BLaER1 treated with 17β-estradiol and CSF1 and Interleukin-3, amounts not matched to agents 10 nM and 100 nM (cell line): ENCODE data around the gene ADAMTS18.
A peak's percentile ranks its signal among the peaks of the same experiment; 100 is the strongest.
"Not testable (repeated sequence)": the region's sequence is repeated elsewhere in the genome, so short reads cannot be mapped to it uniquely, and the experiment has no call there.

Experiments used
- H3K27ac ChIP-seq, 11 experiments: shearing (Covaris generic); formaldehyde crosslinking; 2 replicates each; pipeline ENCODE4 v1.8.1; 2022
- H3K27me3 ChIP-seq, 11 experiments: shearing (Covaris generic); formaldehyde crosslinking; 2 replicates each; pipeline ENCODE4 v1.8.1; 2022
- H3K36me3 ChIP-seq, 11 experiments: shearing (Covaris generic); formaldehyde crosslinking; 2 replicates each; pipeline ENCODE4 v1.8.1; 2022
- H3K4me1 ChIP-seq, 10 experiments: shearing (Covaris generic); formaldehyde crosslinking; 2 replicates each; pipeline ENCODE4 v1.8.1; 2022
- H3K4me2 ChIP-seq, 11 experiments: shearing (Covaris generic); formaldehyde crosslinking; 2 replicates each; pipeline ENCODE4 v1.8.1; 2022
- H3K4me3 ChIP-seq, 10 experiments: shearing (Covaris generic); formaldehyde crosslinking; 2 replicates each; pipeline ENCODE4 v1.8.1; 2022
- H3K9ac ChIP-seq, 11 experiments: shearing (Covaris generic); formaldehyde crosslinking; 2 replicates each; pipeline ENCODE4 v1.8.1; 2022
- H3K9me3 ChIP-seq, 11 experiments: shearing (Covaris generic); formaldehyde crosslinking; replicated peaks in 1 of 11; 2 replicates each; pipeline ENCODE4 v1.8.1; 2022
- H4K20me1 ChIP-seq, 11 experiments: shearing (Covaris generic); formaldehyde crosslinking; 2 replicates each; pipeline ENCODE4 v1.8.1; 2022
- Cebpa-rat ChIP-seq, 11 experiments: shearing (Covaris generic); IDR thresholded peaks; 2 replicates each; pipeline ENCODE4 v1.8.1; 2022

Gene ADAMTS18

GRCh38 chr16:77277571-77277970, 157.3 kb downstream of the ADAMTS18 start:
- H3K4me3 ChIP-seq, result no peak overlapping the region; a peak in 1 of 20 replicates
- H4K20me1 ChIP-seq, result peaks cover 0 to 6% (median 0%) of the 10 kb centered on the region in 11 experiments; a peak in 1 of 22 replicates
- TF ChIP-seq Cebpa-rat (IDR thresholded peaks at IDR 0.05), result no peak
- H3K36me3 ChIP-seq, result no peaks in the 10 kb centered on the region
- peak overlapping the region; percentile 52 to 78 (median 72) for H3K4me2 ChIP-seq
- H3K4me1 ChIP-seq, result peaks cover 13 to 33% (median 25%) of the 10 kb centered on the region in 10 experiments
- H3K9me3 ChIP-seq, result no peaks in the 10 kb centered on the region
- H3K27me3 ChIP-seq, result peaks cover 0 to 3% (median 0%) of the 10 kb centered on the region in 11 experiments; a peak in 1 of 22 replicates
- peak overlapping the region in 5 of 11 experiments; percentile 21 to 54 (median 42); a peak in 8 of 22 replicates for H3K27ac ChIP-seq
- H3K9ac ChIP-seq, result peak overlapping the region in 3 of 11 experiments; percentile 9 to 34 (median 23); a peak in 1 of 22 replicates

- peak overlapping the region in 5 of 11 experiments; percentile 21 to 54 (median 42); a peak in 8 of 22 replicates for H3K27ac ChIP-seq
- peaks cover 0 to 3% (median 0%) of the 10 kb centered on the region in 11 experiments; a peak in 1 of 22 replicates for H3K27me3 ChIP-seq
- TF ChIP-seq Cebpa-rat (IDR thresholded peaks at IDR 0.05), result no peak
Measured at GRCh38 chr16:77277141-77277540, 157.7 kb downstream of the ADAMTS18 start.

GRCh38 chr16:77276661-77277060, 158.2 kb downstream of the ADAMTS18 start:
- Histone ChIP-seq H3K27ac (peak overlapping the region in 2 of 11 experiments; percentile 33 to 54; a peak in 1 of 22 replicates), H3K9me3 (no peaks in the 10 kb centered on the region), H3K4me2 (peak overlapping the region in 10 of 11 experiments; percentile 63 to 78 (median 72); a peak in 21 of 22 replicates), H3K4me3 (no peak overlapping the region), H3K27me3 (peaks cover 0 to 3% (median 0%) of the 10 kb centered on the region in 11 experiments; a peak in 1 of 22 replicates), H3K4me1 (peaks cover 13 to 34% (median 25%) of the 10 kb centered on the region in 10 experiments), H4K20me1 (peaks cover 0 to 6% (median 0%) of the 10 kb centered on the region in 11 experiments; a peak in 1 of 22 replicates), H3K9ac (no peak overlapping the region), H3K36me3 (no peaks in the 10 kb centered on the region)
- no peak for TF ChIP-seq Cebpa-rat (IDR thresholded peaks at IDR 0.05)

More at GRCh38 chr16:77277141-77277540, 157.7 kb downstream of the ADAMTS18 start:
- peak overlapping the region in 3 of 11 experiments; percentile 9 to 34 (median 23); a peak in 1 of 22 replicates for H3K9ac ChIP-seq
- peaks cover 0 to 6% (median 0%) of the 10 kb centered on the region in 11 experiments; a peak in 1 of 22 replicates for H4K20me1 ChIP-seq
- no peaks in the 10 kb centered on the region for H3K36me3 ChIP-seq
- peak overlapping the region; percentile 52 to 78 (median 72); a peak in 21 of 22 replicates for H3K4me2 ChIP-seq
- H3K4me1 ChIP-seq, result peaks cover 13 to 33% (median 25%) of the 10 kb centered on the region in 10 experiments
- no peak overlapping the region; a peak in 1 of 20 replicates for H3K4me3 ChIP-seq
- no peaks in the 10 kb centered on the region for H3K9me3 ChIP-seq

GRCh38 chr16:77275303-77275702, 159.5 kb downstream of the ADAMTS18 start:
- H3K27me3 ChIP-seq, H3K27ac ChIP-seq, H4K20me1 ChIP-seq, H3K4me3 ChIP-seq, H3K4me2 ChIP-seq, H3K36me3 ChIP-seq, H3K9ac ChIP-seq, H3K9me3 ChIP-seq: not testable (repeated sequence)
- H3K4me1 ChIP-seq, result peaks cover 13 to 34% (median 25%) of the 10 kb centered on the region in 10 experiments

GRCh38 chr16:77273815-77274214, 161.0 kb downstream of the ADAMTS18 start:
- H3K4me1 ChIP-seq, result peaks cover 13 to 34% (median 25%) of the 10 kb centered on the region in 10 experiments
- H3K9me3 ChIP-seq, result peaks cover 10 to 21% (median 17%) of the 10 kb centered on the region in 11 experiments; a peak in 18 of 22 replicates
- peaks cover 0 to 3% (median 0%) of the 10 kb centered on the region in 11 experiments; a peak in 1 of 22 replicates for H3K27me3 ChIP-seq
- H3K27ac ChIP-seq, result peak overlapping the region in 2 of 11 experiments; percentile 15 to 60; a peak in 3 of 22 replicates
- H3K36me3 ChIP-seq, result no peaks in the 10 kb centered on the region
- no peak overlapping the region for H3K4me3 ChIP-seq
- peaks cover 0 to 6% (median 0%) of the 10 kb centered on the region in 11 experiments; a peak in 1 of 22 replicates for H4K20me1 ChIP-seq
- H3K9ac ChIP-seq, result no peak overlapping the region; a peak in 1 of 22 replicates
- TF ChIP-seq Cebpa-rat (IDR thresholded peaks at IDR 0.05), result 0 out of 22 replicates have a peak, but pooled peaks of 1 of the 11 experiments have one; percentile 48
- H3K4me2 ChIP-seq, result peak overlapping the region in 8 of 11 experiments; percentile 7 to 50 (median 36); a peak in 11 of 22 replicates

GRCh38 chr16:77271532-77272426, 163.1 kb downstream of the ADAMTS18 start:
- Histone ChIP-seq H3K36me3 (no peaks in the 10 kb centered on the region), H3K4me2 (no peak overlapping the region), H3K4me3 (no peak overlapping the region), H3K27ac (no peak overlapping the region), H3K9ac (no peak overlapping the region), H4K20me1 (no peaks in the 10 kb centered on the region), H3K4me1 (peaks cover under 1 to 17% (median 10%) of the 10 kb centered on the region in 10 experiments), H3K9me3 (peaks cover 10 to 21% (median 17%) of the 10 kb centered on the region in 11 experiments; a peak in 18 of 22 replicates), H3K27me3 (0 out of 22 replicates have a peak, but pooled peaks cover 0 to 3% (median 0%) of the 10 kb centered on the region in 11 experiments)
- no peak for TF ChIP-seq Cebpa-rat (IDR thresholded peaks at IDR 0.05)

GRCh38 chr16:77266185-77266584, 168.6 kb downstream of the ADAMTS18 start:
- H3K27ac ChIP-seq, H3K9ac ChIP-seq, H3K4me3 ChIP-seq, H3K4me1 ChIP-seq, H3K27me3 ChIP-seq, H3K4me2 ChIP-seq, H3K36me3 ChIP-seq, H4K20me1 ChIP-seq: not testable (repeated sequence)
- H3K9me3 ChIP-seq, result peaks cover 10 to 31% (median 17%) of the 10 kb centered on the region in 11 experiments; a peak in 20 of 22 replicates

- peaks cover 0 to 27% (median 0%) of the 10 kb centered on the region in 11 experiments; a peak in 6 of 22 replicates for H3K9me3 ChIP-seq
- no peaks in the 10 kb centered on the region for H3K36me3 ChIP-seq
- no peak for TF ChIP-seq Cebpa-rat (IDR thresholded peaks at IDR 0.05)
- H3K4me3 ChIP-seq, result no peak overlapping the region
- no peaks in the 10 kb centered on the region for H3K4me1 ChIP-seq
- H3K27ac ChIP-seq, result no peak overlapping the region
- no peak overlapping the region for H3K9ac ChIP-seq
- H3K27me3 ChIP-seq, result no peaks in the 10 kb centered on the region
- H3K4me2 ChIP-seq, result no peak overlapping the region
- no peaks in the 10 kb centered on the region for H4K20me1 ChIP-seq
Measured at GRCh38 chr16:77262971-77263370, 171.9 kb downstream of the ADAMTS18 start.

- peaks cover 0 to under 1% (median 0%) of the 10 kb centered on the region in 11 experiments; a peak in 1 of 22 replicates for H3K9me3 ChIP-seq
- no peak overlapping the region for H3K4me2 ChIP-seq
- no peak overlapping the region for H3K4me3 ChIP-seq
- H4K20me1 ChIP-seq, result no peaks in the 10 kb centered on the region
- H3K9ac ChIP-seq, result no peak overlapping the region
- H3K27ac ChIP-seq, result no peak overlapping the region
- no peaks in the 10 kb centered on the region for H3K27me3 ChIP-seq
- no peaks in the 10 kb centered on the region for H3K36me3 ChIP-seq
- H3K4me1 ChIP-seq, result no peaks in the 10 kb centered on the region
- TF ChIP-seq Cebpa-rat (IDR thresholded peaks at IDR 0.05), result no peak
Measured at GRCh38 chr16:77250400-77250799, 184.4 kb downstream of the ADAMTS18 start.
